SU-DHL-6 (cell line): ENCODE data around the gene FAXC.

Experiments
- CTCF ChIP-seq: fragments of 200-600 bp; sonication (generic); IDR thresholded peaks from one replicate; pipeline ENCODE4 v1.5.1; 2017; ENCODE audit warnings: antibody characterized with exemption, mild to moderate bottlenecking, low read length, moderate library complexity; ENCODE audit not compliant: insufficient read depth, poor library complexity, severe bottlenecking
- EZH2phosphoT487 ChIP-seq: fragments of 200-600 bp; sonication (generic), shearing (Covaris generic); conservative IDR thresholded peaks from 2 replicates; pipeline ENCODE4 v1.6.1; 2018; ENCODE audit warnings: mild to moderate bottlenecking, antibody characterized with exemption, low read length, moderate library complexity, mixed read lengths

- TF ChIP-seq CTCF: no peak
- no peak for TF ChIP-seq EZH2phosphoT487
These were observed 38.9 kb downstream of the FAXC start for GRCh38 chr6:99310553-99310952.
